ENCODE data around the gene FLVCR1.
A peak's percentile ranks its signal among the peaks of the same experiment; 100 is the strongest.

Gene FLVCR1

DNA sequence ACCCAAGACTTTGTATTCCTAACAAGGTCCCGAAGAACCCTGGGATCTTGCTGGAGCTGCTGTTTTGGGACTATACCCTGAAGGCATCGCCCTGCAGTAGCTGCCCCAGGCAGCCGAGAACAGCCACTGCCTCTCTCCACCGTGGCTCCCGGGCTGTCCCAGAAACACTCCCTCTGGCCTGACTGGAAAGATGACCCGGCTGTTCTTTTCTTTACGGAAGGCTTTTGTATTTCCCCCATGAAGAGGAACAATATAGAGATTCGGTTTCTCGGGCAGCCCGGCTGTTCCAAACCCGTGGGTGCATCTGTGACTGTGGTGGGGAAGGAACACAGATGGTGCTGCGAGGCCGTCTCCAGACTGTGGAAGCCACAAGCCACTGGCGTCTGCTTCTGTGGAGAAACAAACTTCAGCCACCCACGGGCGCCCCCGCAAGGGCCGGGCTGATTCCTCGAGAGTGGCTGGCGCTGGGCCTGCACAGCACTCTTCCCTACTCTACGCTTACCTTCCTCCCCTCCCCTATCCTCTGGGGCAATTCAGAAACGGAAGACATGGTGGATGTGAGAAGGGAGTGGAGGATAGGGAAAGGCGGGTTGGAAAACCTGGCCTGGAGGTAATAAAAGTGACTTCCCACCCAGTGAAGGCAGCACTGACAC lies 58.5 kb downstream of the FLVCR1 start:
- DNase-seq = peak; percentile 26

DNA sequence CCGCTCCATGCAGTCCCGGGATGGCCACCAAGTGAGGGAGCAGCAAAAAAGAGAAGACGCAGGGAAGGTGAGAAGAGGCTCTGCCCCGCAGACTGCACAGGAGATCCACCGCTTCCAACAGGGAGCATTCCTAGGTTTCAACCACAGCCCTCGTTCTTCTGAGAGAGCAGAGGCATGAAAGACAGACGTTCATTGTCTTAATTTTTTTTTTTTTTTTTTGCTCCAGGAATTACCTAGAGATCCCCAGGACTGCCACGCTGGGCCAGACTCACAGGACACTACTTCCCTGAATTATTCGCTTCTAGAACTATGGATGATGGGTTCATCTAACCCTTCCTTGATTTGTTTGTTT lies 59.0 kb downstream of the FLVCR1 start:
- DNase-seq = no peak

DNA sequence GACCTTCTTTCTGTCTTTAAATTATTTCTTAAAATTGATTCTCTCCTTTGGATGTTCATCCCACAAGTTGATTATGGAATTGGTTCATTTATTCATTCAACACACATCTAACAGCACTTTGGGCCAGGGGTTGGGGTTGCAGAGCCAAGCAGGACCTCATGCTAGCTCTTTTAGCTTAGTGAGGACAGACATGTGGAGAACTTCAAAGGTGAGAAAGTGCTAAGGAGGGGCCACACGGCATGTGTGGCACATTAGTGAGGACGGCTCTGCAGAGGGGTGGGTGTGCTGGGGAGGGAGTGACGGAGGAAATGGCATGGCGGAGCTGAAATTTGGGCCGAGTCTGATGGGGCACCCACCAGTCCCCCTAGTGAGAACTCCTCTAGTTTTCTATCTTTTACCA lies 59.8 kb downstream of the FLVCR1 start:
- no peak for DNase-seq

DNA sequence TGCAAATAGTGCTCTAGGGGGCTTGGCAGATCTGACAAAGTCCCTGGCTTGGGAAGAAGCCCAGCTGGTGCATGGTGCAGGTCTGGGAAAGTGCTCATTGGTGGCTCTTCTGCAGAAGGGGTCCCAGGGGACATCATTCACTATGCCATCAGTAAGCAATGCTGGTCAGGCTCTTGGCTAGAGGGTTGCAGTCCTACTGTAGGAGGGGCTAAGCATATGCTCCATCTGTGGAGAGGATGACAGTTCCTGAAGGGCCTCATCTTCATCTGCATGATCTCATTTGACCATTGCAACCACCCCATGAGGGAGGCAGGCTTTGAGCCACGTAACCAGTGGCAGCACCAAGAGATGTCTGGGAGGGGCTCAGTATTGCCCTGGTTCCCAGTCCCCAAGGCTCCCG lies 60.7 kb downstream of the FLVCR1 start:
- DNase-seq = no peak

DNA sequence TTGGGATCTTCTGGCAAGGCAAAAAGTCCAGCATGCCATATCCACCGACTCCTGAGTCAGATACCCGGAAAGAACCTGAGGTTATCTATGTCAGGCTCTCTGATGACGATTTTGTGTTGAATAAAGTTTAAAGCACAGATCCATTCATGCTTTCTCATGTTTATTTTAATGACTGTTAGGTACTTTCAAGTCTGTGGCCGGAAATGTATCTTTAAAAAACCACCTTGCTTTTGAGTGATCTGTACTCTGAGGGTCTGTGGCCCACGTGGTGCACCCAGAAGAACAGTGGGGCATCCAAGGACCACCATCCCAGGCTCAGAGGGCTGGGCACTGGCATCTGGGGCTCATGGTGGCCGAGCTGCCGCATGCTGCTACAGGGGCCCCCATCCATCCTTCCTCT lies 62.2 kb downstream of the FLVCR1 start:
- no peak for DNase-seq

DNA sequence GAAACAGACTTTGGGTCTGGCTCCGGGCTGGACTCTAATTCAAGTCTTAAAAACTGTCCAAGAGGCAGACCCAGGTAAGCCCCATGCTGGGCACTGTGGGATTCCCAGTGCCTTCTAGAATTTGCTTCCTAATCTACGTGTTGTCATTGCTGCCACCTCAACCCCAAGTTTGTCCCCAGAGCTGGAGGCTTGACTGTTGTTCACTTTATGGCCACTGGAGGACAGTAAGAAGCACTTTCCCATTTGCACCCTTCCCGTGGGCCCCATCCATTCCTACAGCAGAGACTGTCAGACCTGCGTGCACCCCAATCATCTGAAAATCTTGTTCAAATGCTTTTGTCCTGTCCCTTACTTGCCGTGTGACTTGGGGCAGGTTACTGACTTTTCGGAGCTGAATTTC lies 62.8 kb downstream of the FLVCR1 start:
- no peak for DNase-seq

DNA sequence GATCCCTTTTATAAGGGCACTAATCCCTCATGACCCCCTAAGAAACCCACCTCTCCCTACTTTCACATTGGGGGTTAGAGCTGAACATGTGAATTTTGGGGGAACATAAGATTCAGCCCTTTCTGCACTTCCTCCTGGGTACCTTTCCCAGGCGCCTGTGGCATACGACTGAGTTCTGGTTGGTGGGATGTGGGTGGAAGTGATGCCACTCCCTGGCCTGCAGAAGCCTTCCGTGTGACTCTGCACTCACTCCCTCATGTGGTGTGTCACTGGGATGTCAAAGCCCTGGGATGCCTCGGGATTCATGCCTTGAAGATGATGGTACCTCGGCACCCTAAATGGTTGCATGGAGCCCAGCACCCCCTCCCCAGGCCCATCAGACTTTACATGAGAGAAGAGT lies 63.9 kb downstream of the FLVCR1 start:
- DNase-seq = no peak

DNA sequence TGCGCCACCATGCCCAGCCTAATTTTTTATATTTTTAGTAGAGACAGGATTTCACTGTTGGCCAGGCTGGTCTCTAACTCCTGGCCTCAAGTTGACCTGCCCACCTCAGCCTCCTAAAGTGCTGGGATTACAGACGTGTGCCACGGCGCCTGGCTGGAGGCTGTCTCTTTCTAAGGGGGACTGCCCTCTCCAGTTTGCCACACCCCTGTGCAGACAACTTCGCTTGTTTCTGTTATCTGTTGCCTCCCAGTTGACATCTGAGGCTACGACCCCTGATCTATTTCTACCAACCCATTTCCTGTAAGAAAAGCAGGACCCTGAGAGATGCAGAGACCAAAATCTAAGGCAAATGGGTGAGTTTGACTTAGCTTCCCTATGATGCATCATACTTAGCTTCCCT lies 68.3 kb downstream of the FLVCR1 start:
- DNase-seq = no peak

DNA sequence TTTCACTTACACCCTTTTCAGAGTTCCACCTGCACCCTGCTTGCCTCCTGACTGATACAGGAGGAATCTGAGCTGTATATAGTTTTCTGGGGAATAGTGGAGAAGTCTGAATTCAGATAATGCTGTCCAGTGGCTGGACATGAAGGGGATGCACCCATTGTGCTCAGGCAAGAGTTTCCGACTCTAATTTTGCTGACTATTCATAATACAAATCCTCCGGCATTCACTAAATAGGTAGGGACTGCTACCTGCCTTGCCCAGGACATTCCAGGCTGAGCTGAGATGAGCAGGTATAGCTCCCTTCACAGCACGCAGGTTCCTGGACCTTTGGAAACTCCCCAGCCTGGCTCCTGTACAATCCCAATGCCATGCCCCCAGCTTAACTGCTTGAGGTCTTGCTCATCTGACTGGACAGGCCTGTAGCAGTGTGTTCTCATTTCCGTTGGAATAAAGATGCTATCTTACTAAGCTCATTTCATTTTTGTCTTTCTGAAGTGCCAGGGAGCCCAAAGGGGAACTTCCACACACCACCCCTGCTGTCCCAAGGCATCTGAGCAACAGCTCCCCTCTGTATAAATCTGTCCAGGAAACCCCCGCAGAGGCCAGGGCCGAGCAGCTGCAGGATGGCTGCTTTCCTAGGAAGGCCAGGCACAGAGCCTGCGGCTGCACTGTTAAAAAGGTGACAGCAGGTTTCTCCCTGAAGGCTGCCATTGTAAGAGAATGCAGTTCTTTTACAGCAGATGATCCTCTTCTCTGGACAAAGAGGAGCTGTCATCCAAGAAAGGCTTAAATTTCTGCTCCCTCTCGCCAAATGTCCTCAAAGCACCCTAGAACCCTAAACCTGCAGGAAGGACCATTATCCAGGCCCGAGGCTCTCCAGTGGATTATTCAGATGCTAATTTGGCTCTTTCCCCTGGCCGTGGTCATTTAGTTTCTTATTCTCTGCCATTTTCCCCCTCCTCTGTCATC lies 70.5 kb downstream of the FLVCR1 start:
- DNase-seq = no peak

DNA sequence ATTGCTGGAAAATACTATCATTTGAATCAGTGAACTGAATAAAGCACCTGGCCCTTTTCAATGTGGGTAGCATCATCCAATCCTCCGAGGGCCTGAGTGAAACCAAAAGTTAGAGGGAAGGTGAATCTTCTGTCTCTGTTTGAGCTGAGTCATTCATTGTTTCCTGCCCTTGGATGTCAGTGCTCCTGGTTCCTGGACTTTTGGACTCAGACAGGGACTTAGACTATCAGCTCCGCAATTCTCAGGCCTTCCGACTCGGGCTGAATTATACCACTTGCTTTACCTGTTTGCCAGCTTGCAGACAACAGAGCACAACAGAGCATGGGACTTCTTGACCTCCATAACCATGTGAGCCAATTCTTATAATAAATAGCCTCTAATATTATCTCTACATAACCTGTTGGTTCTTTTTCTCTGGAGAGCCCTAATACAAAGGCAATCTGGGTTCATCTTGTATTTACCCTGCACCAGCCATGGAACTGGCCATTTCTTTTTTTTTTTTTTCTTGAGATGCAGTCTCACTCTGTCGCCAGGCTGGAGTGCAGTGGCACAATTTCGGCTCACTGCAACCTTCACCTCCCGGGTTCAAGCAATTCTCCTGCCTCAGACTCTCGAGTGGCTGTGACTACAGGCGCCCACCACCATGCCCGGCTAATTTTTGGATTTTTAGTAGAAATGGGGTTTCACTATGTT lies 73.1 kb downstream of the FLVCR1 start:
- DNase-seq = no peak

DNA sequence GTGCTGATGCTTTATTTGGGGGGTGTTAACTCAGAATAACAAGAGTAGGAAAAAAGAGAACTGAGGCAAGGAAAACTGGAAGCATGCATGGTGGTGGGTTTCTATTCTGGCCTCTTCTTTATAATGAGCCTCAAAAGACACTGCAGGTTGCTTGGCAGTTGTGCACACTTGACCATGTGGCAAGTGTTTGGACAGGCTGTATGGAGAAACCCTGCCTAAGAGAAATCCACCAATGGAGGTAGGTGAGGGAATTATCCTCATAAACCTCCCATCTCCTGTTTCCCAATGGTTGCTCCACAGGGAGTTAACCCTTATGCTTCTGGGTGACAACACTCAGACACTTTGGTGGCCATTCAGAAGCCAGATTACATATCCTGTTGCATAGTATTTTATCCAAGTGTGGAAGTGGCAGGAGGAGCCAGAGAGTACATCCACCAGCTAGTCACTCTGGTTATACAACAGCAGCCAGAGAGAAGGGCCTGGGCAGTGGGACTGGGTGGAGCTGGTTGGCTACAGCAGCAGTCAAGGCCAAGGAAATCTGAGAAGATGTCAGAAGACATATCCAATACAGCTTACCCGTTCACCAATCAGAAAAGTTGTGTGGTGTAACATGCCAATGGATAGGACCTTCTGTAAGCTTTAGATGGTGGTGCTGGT lies 75.9 kb downstream of the FLVCR1 start:
- DNase-seq = no peak

DNA sequence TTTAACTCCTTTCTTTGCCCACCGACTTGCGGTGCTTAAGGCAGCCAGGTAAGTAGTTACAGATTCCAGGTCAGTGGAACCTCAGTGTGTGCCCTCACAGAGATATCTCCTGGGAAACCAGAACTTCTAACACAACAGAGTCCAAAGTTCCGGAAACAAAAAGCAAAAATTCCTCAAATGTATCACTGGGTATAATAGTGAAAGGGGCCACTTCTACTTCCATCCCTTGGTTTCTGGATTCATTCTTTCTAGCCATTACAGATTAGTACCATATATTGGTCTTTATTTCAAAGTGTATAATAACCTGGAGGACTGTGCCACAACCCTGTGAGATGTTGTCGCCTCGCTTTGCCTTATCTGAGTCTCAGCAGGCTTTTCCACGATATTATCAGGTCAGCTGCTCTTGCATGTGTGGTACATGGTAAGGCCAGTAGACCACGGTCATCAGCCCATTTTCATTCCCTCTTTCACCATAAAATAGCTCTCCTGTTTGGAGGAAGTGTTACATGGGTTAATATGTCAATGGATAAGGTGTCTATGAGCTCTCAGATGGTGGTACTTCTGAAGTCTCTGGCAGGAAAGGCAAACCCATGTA lies 77.4 kb downstream of the FLVCR1 start:
- DNase-seq = no peak

DNA sequence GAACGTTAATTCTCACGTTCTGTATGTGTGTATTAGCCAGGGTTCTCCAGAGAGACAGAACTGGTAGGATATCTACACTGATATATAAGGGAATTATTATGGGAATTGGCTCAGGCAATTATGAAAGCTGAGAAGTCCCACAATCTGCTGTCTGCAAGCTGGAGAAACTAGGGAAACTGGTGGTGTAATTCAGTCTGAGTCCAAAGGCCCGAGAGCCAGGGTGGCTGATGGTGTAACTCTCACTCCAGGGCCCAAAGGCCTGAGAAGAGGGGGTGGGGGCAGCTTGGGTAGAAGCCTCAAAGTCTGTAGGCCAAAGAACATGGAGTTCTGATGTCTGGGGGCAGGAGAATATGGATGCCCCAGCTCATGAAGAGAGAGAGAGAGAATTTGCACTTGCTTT lies 79.0 kb downstream of the FLVCR1 start:
- DNase-seq = no peak

DNA sequence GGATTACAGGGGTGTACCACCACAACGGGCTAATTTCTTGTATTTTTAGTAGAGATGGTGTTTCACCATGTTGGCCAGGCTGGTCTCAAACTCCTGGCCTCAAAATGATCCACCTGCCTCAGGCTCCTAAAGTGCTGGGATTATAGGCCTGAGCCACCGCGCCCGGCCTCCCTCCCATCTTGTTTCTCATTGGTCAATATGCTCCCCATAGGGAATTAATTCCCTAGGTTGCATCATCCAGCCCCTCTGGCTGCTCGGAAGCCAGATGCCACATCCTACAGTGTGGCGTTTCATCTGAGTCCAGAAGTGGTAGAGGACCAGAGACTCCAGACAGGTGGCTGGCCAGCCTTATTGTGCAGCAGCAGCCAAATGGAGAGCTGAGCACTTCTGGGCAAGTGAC lies 80.8 kb downstream of the FLVCR1 start:
- DNase-seq = no peak

DNA sequence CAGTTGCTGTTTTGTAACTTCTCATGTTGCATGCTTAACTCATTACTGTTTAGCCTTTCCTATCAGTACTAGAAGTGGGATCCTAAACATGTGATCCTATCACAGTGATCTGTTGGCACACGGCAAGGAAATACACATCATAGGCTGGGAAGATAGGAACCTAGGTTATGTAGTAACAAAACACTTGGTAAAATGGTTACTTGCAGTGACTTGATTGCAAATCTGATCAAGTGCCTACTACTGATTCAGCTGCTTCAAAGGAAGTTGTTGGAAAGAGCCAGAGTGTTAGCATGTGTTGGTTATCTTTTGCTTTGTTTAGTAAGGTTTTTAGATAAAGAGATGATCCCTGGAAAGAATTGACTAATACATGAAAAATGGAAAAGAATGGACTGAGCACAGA lies 83.4 kb downstream of the FLVCR1 start:
- DNase-seq = no peak

DNA sequence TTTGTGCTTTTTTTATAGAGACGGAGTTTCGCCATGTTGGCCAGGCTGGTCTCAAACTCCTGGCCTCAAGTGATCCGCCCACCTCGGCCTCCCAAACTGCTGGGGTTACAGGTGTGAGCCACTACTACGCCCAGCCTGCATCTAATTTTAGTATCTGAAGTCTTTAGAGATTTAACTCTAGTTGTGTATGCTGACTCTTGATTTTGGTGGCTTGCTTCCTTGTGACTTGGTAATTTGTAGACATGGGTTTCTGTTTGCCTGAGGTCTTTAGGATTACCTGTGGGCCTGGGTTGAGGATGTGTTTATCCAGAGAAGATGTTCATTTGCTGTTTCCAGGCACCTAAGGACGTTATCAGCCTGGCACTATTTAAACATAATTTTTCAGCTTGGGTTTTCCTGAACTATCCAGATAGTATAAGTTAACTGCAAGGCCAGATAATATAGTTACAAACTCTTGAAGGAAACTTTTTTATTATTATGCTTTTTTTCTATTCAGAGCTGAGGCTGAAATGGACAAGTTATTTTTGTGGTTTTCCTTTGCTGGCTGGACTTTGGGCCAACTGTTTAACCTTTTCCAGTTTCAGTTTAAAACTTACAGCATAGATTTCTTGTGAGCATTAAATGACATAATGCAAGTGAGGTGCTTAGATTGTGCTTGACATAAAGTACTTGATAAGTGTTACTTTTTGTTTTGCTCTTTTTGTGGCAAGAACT lies 84.8 kb downstream of the FLVCR1 start:
- DNase-seq = no peak

DNA sequence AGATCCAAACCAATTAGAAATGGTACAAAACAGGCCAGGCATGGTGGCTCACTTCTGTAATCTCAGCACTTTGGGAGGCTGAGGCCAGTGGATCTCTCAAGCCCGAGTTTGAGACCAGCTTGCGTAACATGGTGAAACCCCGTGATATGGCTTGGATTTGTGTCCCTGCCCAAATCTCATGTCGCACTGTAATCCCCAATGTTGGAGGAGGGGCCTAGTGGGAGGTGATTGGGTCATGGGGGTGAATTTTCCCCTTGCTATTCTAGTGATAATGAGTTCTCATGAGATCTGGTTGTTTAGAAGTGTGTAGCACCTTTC lies 85.3 kb downstream of the FLVCR1 start:
- DNase-seq = no peak

DNA sequence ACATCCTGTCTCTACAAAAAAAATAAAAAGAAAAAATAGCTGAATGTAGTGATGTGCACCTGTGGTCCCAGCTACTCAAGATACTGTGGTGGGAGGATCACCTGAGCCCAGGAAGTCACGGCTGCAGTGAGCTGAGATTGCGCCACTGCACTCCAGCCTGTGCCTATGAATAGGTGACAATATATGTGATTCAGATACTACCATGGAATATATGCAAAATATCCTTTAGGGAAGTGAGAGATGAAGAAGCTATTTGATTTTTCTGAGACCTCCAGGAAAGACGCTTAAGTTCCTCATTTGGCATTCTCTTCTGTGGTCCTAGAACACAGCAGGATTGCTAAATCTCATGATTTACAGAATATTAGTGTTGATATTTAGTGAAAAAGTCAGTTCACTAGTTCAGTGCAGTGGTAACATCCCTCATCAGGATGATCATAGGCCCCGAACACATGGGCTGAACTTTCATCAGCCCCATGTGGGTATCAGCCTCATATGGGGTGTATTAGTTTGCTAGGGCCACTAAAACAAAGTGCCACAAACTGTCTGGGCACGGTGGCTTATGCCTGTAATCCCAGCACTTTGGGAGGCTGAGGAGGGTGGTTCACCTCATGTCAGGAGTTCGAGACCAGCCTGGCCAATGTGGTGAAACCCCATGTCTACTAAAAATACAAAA lies 86.3 kb downstream of the FLVCR1 start:
- no peak for DNase-seq

DNA sequence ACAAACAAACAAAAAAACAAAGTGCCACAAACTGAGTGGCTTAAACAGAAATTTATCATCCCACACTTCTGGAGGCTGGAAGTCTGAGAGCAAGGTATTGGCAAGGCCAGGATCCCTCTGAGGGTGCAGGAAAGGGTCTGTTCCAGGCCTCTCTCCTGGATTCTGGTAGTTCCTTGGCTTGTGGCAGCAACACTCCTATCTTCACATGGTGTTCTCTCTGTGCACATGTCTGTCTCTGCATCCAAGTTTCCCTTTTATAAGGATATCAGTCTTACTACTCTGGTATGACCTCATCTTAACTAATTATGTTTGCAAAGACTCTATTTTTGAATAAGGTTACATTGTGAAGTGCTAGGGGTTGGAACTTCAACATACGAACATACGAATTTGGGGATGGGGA lies 87.0 kb downstream of the FLVCR1 start:
- DNase-seq = no peak

DNA sequence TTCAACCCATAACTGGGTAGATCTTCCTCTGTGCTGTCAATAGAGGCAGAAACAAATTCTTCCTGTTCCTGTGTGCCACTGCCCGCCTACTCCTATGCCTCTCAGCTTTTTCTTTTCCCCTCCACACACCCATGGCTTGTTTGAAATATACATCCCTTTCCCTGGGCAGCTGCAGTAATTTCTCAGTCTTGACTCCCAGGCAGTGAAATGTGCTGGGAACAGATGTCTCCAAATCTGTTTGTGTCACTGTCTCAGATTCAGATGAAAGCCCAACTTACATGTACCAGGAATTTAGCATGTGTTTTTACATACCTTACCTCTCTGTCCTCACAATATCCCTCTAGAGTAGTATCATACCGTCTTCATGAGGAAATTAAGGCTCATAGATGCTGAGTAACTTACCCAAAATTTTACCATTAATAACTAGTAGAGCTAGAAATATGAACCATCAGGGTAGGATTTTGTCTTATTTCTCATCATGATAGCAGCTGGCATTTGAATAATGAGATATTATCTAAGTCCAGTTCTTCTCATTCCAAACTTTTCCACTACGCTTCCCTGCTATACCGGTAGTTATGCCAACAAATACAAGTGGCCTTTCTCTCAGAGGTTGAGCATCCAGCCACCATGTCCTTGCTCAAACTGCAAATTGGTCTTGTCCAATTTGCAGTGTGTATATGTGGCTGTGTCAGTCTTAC lies 87.5 kb downstream of the FLVCR1 start:
- no peak for DNase-seq

DNA sequence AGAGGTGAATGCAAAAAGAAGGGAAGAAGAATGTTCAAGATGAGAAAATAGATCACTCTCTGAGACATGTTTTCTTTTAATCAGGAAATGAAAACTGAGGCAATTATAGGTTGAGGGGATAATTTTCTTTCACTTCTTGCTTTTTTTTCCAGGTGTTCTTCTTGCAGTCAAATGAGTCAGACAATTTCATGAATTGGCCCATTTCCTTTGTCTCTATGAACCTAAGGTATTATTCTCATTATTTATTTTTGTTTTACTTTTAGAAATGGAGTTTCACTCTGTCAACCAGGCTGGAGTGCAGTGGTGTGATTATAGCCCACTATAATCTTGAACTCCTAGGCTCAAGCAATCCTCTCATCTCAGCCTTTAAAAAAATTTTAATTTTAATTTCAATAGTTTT lies 88.8 kb downstream of the FLVCR1 start:
- DNase-seq = no peak

Measured in stimulated activated CD8-positive, alpha-beta memory T cell treated with anti-CD3 and anti-CD28 coated beads, Interleukin-4, amount 100 ng/mL, for 48 hours (primary cell).